Keratinocyte (primary cell): ENCODE measurements around the gene CACNB3. TPM values are rescaled to one million over a fixed set of nuclear protein-coding genes. Genes with fewer than 3 reads are reported as not detected.

ENCODE experiments used
- DNase-seq: peaks from one replicate; pipeline ENCODE4 v3.0.0-alpha.2; 2011; ENCODE audit warnings: low read depth, missing footprints, low spot score
- FAIRE-seq: peaks from 2 replicates; lab custom pipeline; 2011; peaks lifted over from hg19 to GRCh38; lab: Jason Lieb, UNC
- H2AFZ ChIP-seq: 2 replicates; pipeline ENCODE4 v1.6.0; 2012; ENCODE audit warnings: low read length, control low read depth, inconsistent platforms; ENCODE audit not compliant: control insufficient read depth
- H3K27ac ChIP-seq: 2 replicates; pipeline ENCODE4 v1.5.1; 2011; ENCODE audit warnings: low read length; ENCODE audit not compliant: control insufficient read depth, insufficient read depth
- H3K27me3 ChIP-seq: 3 replicates; pipeline ENCODE4 v1.6.0; 2011; ENCODE audit warnings: low read length; ENCODE audit not compliant: control insufficient read depth, insufficient read depth; ENCODE audit errors: extremely low read depth
- H3K36me3 ChIP-seq, 2 experiments: 2 replicates in 1 of 2; 3 replicates in 1 of 2; pipeline ENCODE4 v1.5.1; 2011; ENCODE audit warnings: low read length in 2 of 2, mild to moderate bottlenecking in 1 of 2; ENCODE audit not compliant: control insufficient read depth in 2 of 2, insufficient read depth in 2 of 2; ENCODE audit errors: extremely low read depth in 1 of 2
- H3K4me1 ChIP-seq: 3 replicates; pipeline ENCODE4 v1.5.1; 2011; ENCODE audit warnings: low read length; ENCODE audit not compliant: control insufficient read depth, insufficient read depth; ENCODE audit errors: extremely low read depth
- H3K4me2 ChIP-seq: 3 replicates; pipeline ENCODE4 v1.6.0; 2011; ENCODE audit warnings: low read depth, low read length; ENCODE audit not compliant: control insufficient read depth, insufficient read depth; ENCODE audit errors: extremely low read depth
- H3K4me3 ChIP-seq, 3 experiments: fragments of 200-600 bp in 1 of 3; sonication (generic) in 1 of 3; 2 replicates in 2 of 3; 3 replicates in 1 of 3; pipeline ENCODE4 v1.5.1; 2011 to 2016; ENCODE audit warnings: low read length in 3 of 3, mild to moderate bottlenecking in 3 of 3, control low read depth in 2 of 3, inconsistent platforms in 1 of 3, low read depth in 1 of 3, mixed read lengths in 1 of 3, mixed run types in 1 of 3, moderate library complexity in 1 of 3; ENCODE audit not compliant: control insufficient read depth in 2 of 3, insufficient read depth in 2 of 3; ENCODE audit errors: extremely low read depth in 1 of 3
- H3K79me2 ChIP-seq: 2 replicates; pipeline ENCODE4 v1.6.0; 2012; ENCODE audit warnings: low read length; ENCODE audit not compliant: control insufficient read depth, insufficient read depth
- H3K9ac ChIP-seq: 3 replicates; pipeline ENCODE4 v1.6.0; 2011; ENCODE audit warnings: low read length; ENCODE audit not compliant: control insufficient read depth, insufficient read depth; ENCODE audit errors: extremely low read depth
- H3K9me1 ChIP-seq: 3 replicates; pipeline ENCODE4 v1.6.0; 2011; ENCODE audit warnings: low read length; ENCODE audit not compliant: control insufficient read depth, insufficient read depth; ENCODE audit errors: extremely low read depth
- H3K9me3 ChIP-seq: 2 replicates; pipeline ENCODE4 v1.5.1; 2012; ENCODE audit warnings: low read depth, low read length; ENCODE audit not compliant: control insufficient read depth
- H4K20me1 ChIP-seq: 3 replicates; pipeline ENCODE4 v1.6.0; 2011; ENCODE audit warnings: low read length; ENCODE audit not compliant: control insufficient read depth, insufficient read depth; ENCODE audit errors: extremely low read depth
- CTCF ChIP-seq, 3 experiments: IDR thresholded peaks in 1 of 3; conservative IDR thresholded peaks in 1 of 3; optimal IDR thresholded peaks in 1 of 3; 2 replicates in 2 of 3; 3 replicates in 1 of 3; pipeline versions ENCODE3 to v1.5.1; 2011; ENCODE audit warnings: low read length in 3 of 3, mild to moderate bottlenecking in 3 of 3, moderate library complexity in 2 of 3, control low read depth in 1 of 3, inconsistent platforms in 1 of 3; ENCODE audit not compliant: insufficient read depth in 2 of 3; ENCODE audit errors: extremely low read depth in 1 of 3
- EZH2 ChIP-seq: IDR thresholded peaks from one replicate; pipeline ENCODE4 v1.6.1; 2012; ENCODE audit warnings: inconsistent platforms, mild to moderate bottlenecking, low read length, moderate library complexity
- dilution Hi-C: fragments of 300-500 bp; cut with MboI; formaldehyde crosslinking; loops from one replicate; pipeline ENCODE4 v1.7.0; 2020; ENCODE audit warnings: low sequenced_read_pairs; ENCODE audit not compliant: extremely low pct_ligation_motif_present
- polyA plus RNA-seq, 5 experiments: library from polyadenylated mRNA; depleted of rRNA in 3 of 5; stranded (reverse) in 3 of 5; stranded (forward) in 1 of 5; unstranded in 1 of 5; fragments of >200 nt; gene quantifications; 1 replicate in 1 of 5; 2 replicates in 3 of 5; 3 replicates in 1 of 5; pipeline versions ENCODE4 v1.2.1 to v1.2.3, GENCODE V29; 2011 to 2012; ENCODE audit warnings: missing spikeins in 2 of 5, low read depth in 1 of 5, low replicate concordance in 1 of 5

The CACNB3 gene
- polyA plus RNA-seq, 1 donor (not counting 4 experiments of a cell fraction or from before 2014, with no cell fraction given), result 16.1 TPM

DNA sequence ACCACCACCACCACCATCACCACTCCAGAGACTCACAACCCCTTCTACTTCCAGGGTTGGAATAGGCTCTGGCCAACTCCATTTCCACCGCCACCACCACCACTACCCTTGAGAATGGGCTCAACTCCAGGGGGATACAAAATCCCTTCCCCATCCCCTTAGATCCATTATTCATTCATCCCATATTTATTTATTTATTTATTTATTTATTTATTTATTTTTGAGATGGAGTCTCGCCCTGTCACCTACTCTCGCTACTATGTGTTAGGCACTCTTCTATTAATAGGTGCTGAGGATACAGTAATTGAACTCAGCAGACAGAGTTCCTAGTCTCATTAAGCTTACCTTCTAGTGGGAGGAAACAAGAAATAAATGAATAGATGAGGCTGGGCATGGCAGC, 24.6 kb upstream of the CACNB3 start:
- H3K9me1 ChIP-seq, result no peaks in the 10 kb centered on the region
- TF ChIP-seq EZH2 (no peak), CTCF (optimal IDR thresholded peaks at IDR 0.05 in 1 of 3, IDR thresholded peaks at IDR 0.05 in 1 of 3, conservative IDR thresholded peaks at IDR 0.05 in 1 of 3; ENCODE audit: extremely low read depth in 1 of 3, insufficient read depth in 2 of 3, low read length in 3 of 3) (no peak)
- peaks cover 16% of the 10 kb centered on the region for H3K4me1 ChIP-seq
- H3K4me3 ChIP-seq, result no peak overlapping the region
- no peak overlapping the region for H2AFZ ChIP-seq
- no peaks in the 10 kb centered on the region for H4K20me1 ChIP-seq
- FAIRE-seq (no peak), DNase-seq (no peak)
- H3K4me2 ChIP-seq, result no peak overlapping the region
- no peaks in the 10 kb centered on the region for H3K79me2 ChIP-seq
- H3K27ac ChIP-seq, result no peak overlapping the region
- no peak overlapping the region for H3K9ac ChIP-seq
- H3K9me3 ChIP-seq, result no peaks in the 10 kb centered on the region
- dilution Hi-C loops, result no loop called here
- H3K36me3 ChIP-seq, result no peaks in the 10 kb centered on the region
- no peaks in the 10 kb centered on the region for H3K27me3 ChIP-seq

DNA sequence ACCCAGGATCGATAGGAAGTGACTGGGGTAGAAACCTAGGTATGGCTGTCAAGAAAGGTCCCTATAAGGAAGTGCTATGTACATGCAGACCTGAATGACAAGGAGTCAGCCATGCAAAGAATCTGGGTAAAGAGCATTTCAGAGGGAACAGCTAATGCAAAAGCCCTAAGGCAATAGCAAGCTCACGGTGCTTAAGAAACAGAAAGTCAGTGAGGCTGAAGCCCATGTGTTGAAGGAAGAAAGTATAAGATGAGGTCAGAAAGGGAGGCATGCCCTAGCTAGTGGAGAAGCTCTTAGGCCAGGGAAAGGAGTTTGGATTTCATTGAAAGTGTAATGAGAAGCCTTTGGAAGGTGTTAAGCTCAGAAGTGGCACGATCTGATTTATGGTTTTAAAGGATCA, 23.4 kb upstream of the CACNB3 start:
- H2AFZ ChIP-seq, result no peak overlapping the region
- H3K9me1 ChIP-seq, result no peaks in the 10 kb centered on the region
- DNase-seq, result peak; percentile 52
- peak overlapping the region; percentile 19 for H3K4me2 ChIP-seq
- H3K9ac ChIP-seq, result no peak overlapping the region
- H3K79me2 ChIP-seq, result no peaks in the 10 kb centered on the region
- H3K4me3 ChIP-seq, result no peak overlapping the region
- H4K20me1 ChIP-seq, result no peaks in the 10 kb centered on the region
- H3K36me3 ChIP-seq, result no peaks in the 10 kb centered on the region
- no peaks in the 10 kb centered on the region for H3K27me3 ChIP-seq
- FAIRE-seq, result peak; percentile 88
- TF ChIP-seq EZH2, result no peak
- no peak for TF ChIP-seq CTCF (optimal IDR thresholded peaks at IDR 0.05 in 1 of 3, IDR thresholded peaks at IDR 0.05 in 1 of 3, conservative IDR thresholded peaks at IDR 0.05 in 1 of 3; ENCODE audit: extremely low read depth in 1 of 3, insufficient read depth in 2 of 3, low read length in 3 of 3)
- dilution Hi-C loops, result no loop called here
- no peaks in the 10 kb centered on the region for H3K9me3 ChIP-seq
- H3K4me1 ChIP-seq, result peaks cover 14% of the 10 kb centered on the region
- H3K27ac ChIP-seq, result no peak overlapping the region
